NCI-H2029 treated with DMSO at 0.1 percent for 48 hours (cell line): ENCODE results near the gene CLCN1.

Experiments used
- DNase-seq: peaks from one replicate; lab custom pipeline; 2025; lab: John Stamatoyannopoulos, UW

CLCN1 gene

DNA sequence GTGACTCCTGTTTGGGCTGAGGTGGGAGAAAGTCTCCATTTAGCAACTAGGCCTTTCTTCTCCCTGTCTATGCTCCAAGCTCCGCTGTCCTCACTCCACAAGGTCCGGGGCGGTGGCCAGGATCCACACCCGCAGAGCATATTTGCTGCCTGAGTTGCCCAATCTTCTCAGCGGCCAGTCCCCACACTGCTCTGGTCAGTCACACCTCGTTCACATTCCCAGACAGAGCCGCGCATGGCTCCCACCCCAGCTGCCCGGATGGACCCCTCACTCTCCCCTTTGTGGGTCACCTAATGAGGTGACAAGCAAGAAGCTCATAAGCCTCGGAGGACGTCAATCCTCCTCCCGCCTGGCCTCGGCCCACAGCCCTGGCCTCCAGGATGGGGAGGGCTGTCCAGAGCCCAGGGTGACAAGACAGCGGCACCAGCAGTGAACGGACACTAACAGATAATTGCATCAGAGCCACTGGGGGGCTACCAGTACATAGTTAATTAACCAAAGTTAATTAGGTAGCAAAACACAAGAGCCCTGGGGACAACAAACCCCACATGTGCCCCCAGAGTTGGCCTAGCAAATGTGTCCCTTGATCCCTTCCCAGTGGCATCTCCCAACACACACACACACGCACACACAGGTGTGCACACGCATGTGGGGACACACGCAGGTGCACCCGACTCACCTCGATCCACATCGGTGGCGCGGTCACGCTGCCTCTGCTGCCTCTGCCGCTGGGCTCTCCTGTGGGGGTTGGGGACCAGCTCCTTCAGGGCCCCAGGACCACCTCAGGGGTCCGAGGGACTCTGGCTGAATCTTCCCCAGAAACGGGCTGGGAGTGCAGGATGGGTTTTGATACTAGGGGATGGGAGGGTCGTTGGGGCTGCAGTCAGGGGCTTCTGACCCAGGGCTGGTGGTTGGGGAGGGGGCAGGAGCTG is 81.0 kb downstream of the CLCN1 start:
- no peak for DNase-seq

DNA sequence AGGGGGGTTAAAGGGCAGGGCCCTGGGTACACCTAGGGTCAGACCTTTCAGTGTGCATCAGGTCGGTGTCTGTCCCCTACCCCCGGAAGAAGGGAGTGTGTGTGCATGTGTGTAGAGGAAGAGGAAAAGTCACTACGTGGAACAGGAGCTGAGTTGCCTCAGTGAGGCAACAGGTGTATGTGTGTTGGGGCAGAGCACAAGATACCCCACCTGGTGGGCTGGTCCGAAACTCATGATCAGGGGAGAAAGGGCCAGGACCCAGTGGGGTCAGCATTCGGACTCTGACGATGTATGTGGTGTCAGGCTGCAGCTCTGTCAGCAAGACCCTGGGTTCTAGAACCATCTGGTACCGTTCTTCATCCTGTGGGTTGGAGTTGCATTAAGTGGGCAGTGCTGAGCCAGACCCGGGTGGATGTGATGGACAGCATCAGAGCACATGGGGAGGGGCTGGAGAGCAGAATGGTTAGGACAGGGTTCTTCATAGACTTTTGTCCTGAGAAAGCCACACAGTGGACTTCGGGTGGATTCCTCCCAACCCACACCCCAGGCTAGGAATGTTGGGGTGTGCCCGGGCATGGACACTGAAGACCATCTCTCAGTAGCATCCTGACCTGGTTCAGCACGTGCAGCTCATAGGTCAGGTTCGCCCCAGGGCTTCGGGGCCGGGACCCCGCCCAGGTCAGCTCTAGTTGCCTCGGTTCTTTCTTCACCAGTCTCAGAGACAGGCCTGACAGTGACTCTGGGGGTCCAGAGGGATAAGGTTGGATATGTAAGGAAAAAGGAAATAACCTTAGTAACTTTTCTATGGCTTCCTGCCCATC is 82.0 kb downstream of the CLCN1 start:
- no peak for DNase-seq

DNA sequence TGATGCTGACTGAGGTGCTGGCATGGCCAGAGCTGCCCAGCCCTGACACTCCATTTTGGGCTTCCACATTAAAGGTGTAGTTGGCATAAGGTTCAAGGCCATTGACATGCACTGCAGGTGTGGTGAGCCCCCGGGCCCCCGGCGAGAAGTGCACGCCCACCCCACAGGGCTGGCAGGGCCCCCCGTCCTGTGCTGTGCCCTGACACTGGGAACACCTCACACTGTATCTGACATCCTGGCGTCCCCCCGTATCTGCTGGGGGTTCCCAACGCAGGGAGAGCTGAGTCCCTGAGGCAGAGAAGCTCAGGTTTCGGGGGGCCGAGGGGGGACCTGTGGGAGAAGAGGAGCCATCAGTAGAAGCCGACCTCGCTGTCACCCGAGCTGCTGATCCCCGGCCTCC is 82.7 kb downstream of the CLCN1 start:
- DNase-seq, result no peak

DNA sequence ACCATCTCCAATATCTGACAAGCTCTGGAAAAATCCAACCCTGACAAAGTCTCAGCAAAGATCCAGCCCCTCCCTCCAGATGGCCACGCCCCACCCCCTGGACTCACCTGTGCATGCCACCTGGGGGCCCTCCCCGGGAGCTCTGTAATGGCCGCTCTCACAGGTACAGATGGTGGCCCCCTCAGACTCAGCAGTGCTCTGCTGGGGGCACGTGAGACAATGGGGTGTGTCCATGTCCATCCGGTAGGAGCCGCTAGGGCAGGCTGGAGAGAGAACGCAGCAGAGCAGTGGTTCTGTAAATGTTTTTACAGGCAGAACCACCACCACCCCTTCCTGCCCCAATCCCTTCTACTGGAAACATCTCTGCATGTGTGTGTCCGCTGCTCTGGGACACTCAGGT is 83.2 kb downstream of the CLCN1 start:
- no peak for DNase-seq

DNA sequence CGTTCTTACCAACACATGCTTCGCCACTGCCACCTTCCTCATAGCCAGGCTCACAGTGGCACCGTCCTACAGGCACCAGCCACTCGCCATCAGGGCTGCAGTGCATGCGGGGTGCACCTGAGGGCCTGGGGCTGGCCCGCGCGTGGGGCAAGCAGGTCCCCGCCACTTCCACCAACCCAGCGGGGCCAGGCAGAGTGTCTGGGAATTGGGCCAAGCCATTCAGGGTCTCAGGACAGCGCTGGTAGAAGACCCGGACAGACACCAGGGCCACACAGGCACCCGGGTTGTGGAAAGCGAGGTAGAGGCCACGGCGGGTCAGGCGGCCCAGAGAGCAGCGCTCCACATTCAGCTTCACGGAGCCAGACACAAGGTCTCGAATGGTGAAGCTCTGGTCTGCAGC is 83.7 kb downstream of the CLCN1 start:
- DNase-seq, result no peak

DNA sequence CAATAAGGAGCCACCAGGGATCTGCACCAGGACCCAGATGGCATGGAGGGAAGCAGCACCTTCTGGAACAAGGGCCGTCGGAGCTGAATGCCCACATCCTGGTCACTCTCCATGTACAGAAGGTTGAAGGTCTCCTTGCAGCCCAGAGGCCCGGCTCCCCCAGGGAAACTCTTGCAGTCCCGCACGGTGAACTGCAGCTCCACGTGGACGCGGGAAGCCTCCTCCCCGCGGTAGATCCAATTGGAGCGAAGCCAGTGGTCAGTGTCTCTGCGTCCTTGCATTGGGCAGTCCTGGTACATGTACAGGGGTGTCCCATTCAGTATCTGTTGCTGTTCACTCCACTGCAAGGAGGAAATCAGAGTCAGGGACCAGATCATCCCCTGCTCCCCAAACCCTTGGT is 85.4 kb downstream of the CLCN1 start:
- no peak for DNase-seq
